Esophagus muscularis mucosa (tissue), 4 donors: ENCODE data around the gene NRXN2. TPM values are rescaled to one million over a fixed set of nuclear protein-coding genes. Genes with fewer than 3 reads are reported as not detected.

Experiments
- DNase-seq: peaks from one replicate; pipeline ENCODE4 v3.0.0-alpha.2; 2017; ENCODE audit errors: extremely low spot score
- H3K27ac ChIP-seq, 4 donors: fragments of 200-600 bp; sonication (generic); replicated peaks in 1 of 4; 1 replicate in 3 of 4; 2 replicates in 1 of 4; pipeline ENCODE4 v1.5.1; 2016 to 2019; ENCODE audit warnings: mild to moderate bottlenecking in 1 of 4
- H3K27me3 ChIP-seq, 4 donors: fragments of 200-600 bp; sonication (generic); one replicate each; pipeline versions ENCODE4 v1.5.1 to v1.6.0; 2016 to 2019
- H3K36me3 ChIP-seq, 4 donors: fragments of 200-600 bp; sonication (generic); one replicate each; pipeline ENCODE4 v1.5.1; 2016 to 2019
- H3K4me1 ChIP-seq, 4 donors: fragments of 200-600 bp; sonication (generic); one replicate each; pipeline ENCODE4 v1.5.1; 2016 to 2019
- H3K4me3 ChIP-seq, 4 donors: fragments of 200-600 bp; sonication (generic); 1 replicate in 2 of 4; 2 replicates in 2 of 4; pipeline ENCODE4 v1.5.1; 2016 to 2019; ENCODE audit warnings: mild to moderate bottlenecking in 4 of 4, moderate library complexity in 1 of 4
- H3K9me3 ChIP-seq, 4 donors: fragments of 200-600 bp; sonication (generic); 1 replicate in 3 of 4; 2 replicates in 1 of 4; pipeline ENCODE4 v1.5.1; 2016 to 2019
- CTCF ChIP-seq, 3 experiments: fragments of 200-600 bp in 2 of 3; fragments of 450-650 bp in 1 of 3; sonication (generic) in 2 of 3; IDR thresholded peaks; one replicate each; pipeline ENCODE4 v1.5.1; 2017 to 2019; ENCODE audit warnings: antibody characterized with exemption in 3 of 3, mild to moderate bottlenecking in 2 of 3, moderate library complexity in 1 of 3
- EP300 ChIP-seq: sonication (generic); formaldehyde crosslinking; IDR thresholded peaks from one replicate; pipeline ENCODE4 v1.6.1; 2017; ENCODE audit warnings: antibody characterized with exemption
- POLR2A ChIP-seq: fragments of 450-650 bp; IDR thresholded peaks from one replicate; pipeline ENCODE4 v1.6.1; 2017; ENCODE audit warnings: antibody characterized with exemption, moderate library complexity, mild to moderate bottlenecking, low read depth
- POLR2AphosphoS5 ChIP-seq, 2 donors: sonication (generic); formaldehyde crosslinking; IDR thresholded peaks; one replicate each; pipeline ENCODE4 v1.6.1; 2017; ENCODE audit warnings: antibody characterized with exemption in 2 of 2
- WGBS: methylation state at CpG from one replicate; pipeline ENCODE4 v1.1.5; 2018; 5-methylcytosine and 5-hydroxymethylcytosine counted together
- intact Hi-C: fragments of 100-400 bp; cut with DNase I; formaldehyde crosslinking; loops from one replicate; pipeline ENCODE4 v1.15.1; 2023
- total RNA-seq, 4 donors: library from RNA; depleted of rRNA; stranded (reverse); fragments of >200 nt; gene quantifications; one replicate each; pipeline versions ENCODE4 v1.1.0 to v1.2.1, GENCODE V29; 2016

NRXN2 gene
- total RNA-seq, 4 donors from 2014 or later: 2.1 to 12.9 (median 4.3) TPM

GRCh38 chr11:64746486-64746885, 23.5 kb upstream of the NRXN2 start:
- intact Hi-C loops: no loop called here
- 70% methylated on average over 5 of the region's 10 CpGs for WGBS
- Histone ChIP-seq H3K9me3 (no peaks in the 10 kb centered on the region), H3K27me3 (no peaks in the 10 kb centered on the region), H3K27ac (peak overlapping the region; percentile 92 to 99 (median 96)), H3K36me3 (peaks cover 6 to 19% (median 14%) of the 10 kb centered on the region in 4 donors), H3K4me3 (peak overlapping the region; percentile 59 to 73 (median 69)), H3K4me1 (peaks cover 28 to 61% (median 55%) of the 10 kb centered on the region in 4 donors)
- no peak for DNase-seq
- TF ChIP-seq POLR2A (no peak), POLR2AphosphoS5 (IDR thresholded peaks at IDR 0.05) (no peak), EP300 (no peak), CTCF (IDR thresholded peaks at IDR 0.05) (no peak)

- peak; percentile 97 for DNase-seq
- peak overlapping the region; percentile 92 to 99 (median 96) for H3K27ac ChIP-seq
- H3K27me3 ChIP-seq: no peaks in the 10 kb centered on the region
- peaks cover 28 to 69% (median 61%) of the 10 kb centered on the region in 4 donors for H3K4me1 ChIP-seq
- TF ChIP-seq POLR2AphosphoS5 (IDR thresholded peaks at IDR 0.05) (peak; percentile 90 to 97), EP300 (no peak), POLR2A (peak; percentile 55)
- intact Hi-C loops: loop anchor here (2.0 kb wide), 1 partner anchor 57 kb away; the partner anchor contains the start of gene MAP4K2
- H3K4me3 ChIP-seq: peak overlapping the region; percentile 59 to 73 (median 69)
- peaks cover 0 to 13% (median 10%) of the 10 kb centered on the region in 4 donors for H3K36me3 ChIP-seq
- H3K9me3 ChIP-seq: no peaks in the 10 kb centered on the region
- WGBS: 1% methylated on average over 43 of the region's 52 CpGs
These were observed 22.7 kb upstream of the NRXN2 start for GRCh38 chr11:64745521-64746328.

- DNase-seq: no peak
- H3K27me3 ChIP-seq: no peaks in the 10 kb centered on the region
- 2% methylated on average over 14 of the region's 20 CpGs for WGBS
- H3K9me3 ChIP-seq: no peaks in the 10 kb centered on the region
- no peak for TF ChIP-seq POLR2A
- peak in 1 of 2 donors; percentile 46 for TF ChIP-seq POLR2AphosphoS5 (IDR thresholded peaks at IDR 0.05)
- peaks cover 28 to 71% (median 61%) of the 10 kb centered on the region in 4 donors for H3K4me1 ChIP-seq
- intact Hi-C loops: loop anchor here (2.0 kb wide), 1 partner anchor 58 kb away; the partner anchor contains the start of gene MAP4K2
- H3K4me3 ChIP-seq: peak overlapping the region; percentile 59 to 73 (median 69)
- peak overlapping the region; percentile 92 to 99 (median 96) for H3K27ac ChIP-seq
- H3K36me3 ChIP-seq: peaks cover 0 to 9% (median 6%) of the 10 kb centered on the region in 4 donors
These were observed 22.2 kb upstream of the NRXN2 start for GRCh38 chr11:64745189-64745520.

- Histone ChIP-seq H3K27ac (peak overlapping the region; percentile 92 to 99 (median 96)), H3K9me3 (no peaks in the 10 kb centered on the region), H3K36me3 (peaks cover 0 to 12% (median 4%) of the 10 kb centered on the region in 4 donors), H3K27me3 (no peaks in the 10 kb centered on the region), H3K4me3 (peak overlapping the region; percentile 59 to 73 (median 69)), H3K4me1 (peaks cover 28 to 71% (median 61%) of the 10 kb centered on the region in 4 donors)
- TF ChIP-seq CTCF (IDR thresholded peaks at IDR 0.05) (no peak), EP300 (no peak), POLR2AphosphoS5 (IDR thresholded peaks at IDR 0.05) (no peak), POLR2A (no peak)
- 1% methylated on average over 14 of the region's 89 CpGs for WGBS
- intact Hi-C loops: loop anchor here (2.0 to 5.0 kb wide), 2 partner anchors 33 to 58 kb away; partner anchors contain the start of genes MAP4K2 and SF1
- DNase-seq: no peak
These were observed 21.7 kb upstream of the NRXN2 start for GRCh38 chr11:64744544-64745188.

GRCh38 chr11:64743591-64744543, 20.9 kb upstream of the NRXN2 start, which contains the start of gene RASGRP2:
TSS of gene RASGRP2 (minus strand) at chr11:64744142. CDS start at chr11:64742866, 1,276 bp downstream.
- TF ChIP-seq CTCF (IDR thresholded peaks at IDR 0.05) (peak; percentile 80 to 89 (median 83)), EP300 (no peak), POLR2AphosphoS5 (IDR thresholded peaks at IDR 0.05) (peak; percentile 41 to 55)
- intact Hi-C loops: loop anchor here (2.0 to 5.0 kb wide), 2 partner anchors 33 to 59 kb away; partner anchors contain the start of genes MAP4K2 and SF1
- H3K36me3 ChIP-seq: peaks cover 0 to 18% (median 5%) of the 10 kb centered on the region in 4 donors

More at GRCh38 chr11:64743591-64744543, 20.9 kb upstream of the NRXN2 start, which contains the start of gene RASGRP2:
- WGBS: 3% methylated on average over 33 of the region's 57 CpGs
- Histone ChIP-seq H3K27ac (peak within 1 kb of the TSS; percentile 92 to 99 (median 96)), H3K4me1 (peaks cover 28 to 70% (median 61%) of the 10 kb centered on the region in 4 donors), H3K9me3 (no peaks in the 10 kb centered on the region), H3K4me3 (peak within 1 kb of the TSS; percentile 59 to 73 (median 69)), H3K27me3 (no peaks in the 10 kb centered on the region)
- no peak for DNase-seq
